Measurements from ENCODE around the gene BHLHE23.

The BHLHE23 gene

GRCh38 chr20:62972845-62973745, 33.7 kb downstream of the BHLHE23 start:
- DNase-seq (ENCODE audit: low read depth): no peak

- DNase-seq (ENCODE audit: low read depth): peak; percentile 60
These were observed 34.6 kb downstream of the BHLHE23 start for GRCh38 chr20:62971950-62972844.

GRCh38 chr20:62971211-62971949, 35.4 kb downstream of the BHLHE23 start:
- DNase-seq (ENCODE audit: low read depth): no peak

- DNase-seq (ENCODE audit: low read depth): no peak
These were observed 36.2 kb downstream of the BHLHE23 start for GRCh38 chr20:62970307-62971210.

- no peak for DNase-seq (ENCODE audit: low read depth)
These were observed 36.8 kb downstream of the BHLHE23 start for GRCh38 chr20:62969939-62970306.

- DNase-seq (ENCODE audit: low read depth): no peak
These were observed 37.5 kb downstream of the BHLHE23 start for GRCh38 chr20:62969179-62969760.

- no peak for DNase-seq (ENCODE audit: low read depth)
These were observed 38.2 kb downstream of the BHLHE23 start for GRCh38 chr20:62968378-62969178.

GRCh38 chr20:62967628-62968351, 39.0 kb downstream of the BHLHE23 start:
- DNase-seq (ENCODE audit: low read depth): no peak

GRCh38 chr20:62967149-62967501, 39.6 kb downstream of the BHLHE23 start:
- no peak for DNase-seq (ENCODE audit: low read depth)

- DNase-seq (ENCODE audit: low read depth): no peak
These were observed 40.3 kb downstream of the BHLHE23 start for GRCh38 chr20:62966212-62967148.

- DNase-seq (ENCODE audit: low read depth): no peak
These were observed 41.4 kb downstream of the BHLHE23 start for GRCh38 chr20:62965363-62965771.

- DNase-seq (ENCODE audit: low read depth): no peak
These were observed 42.1 kb downstream of the BHLHE23 start for GRCh38 chr20:62964700-62965099.

GRCh38 chr20:62963614-62964397, 43.0 kb downstream of the BHLHE23 start:
- no peak for DNase-seq (ENCODE audit: low read depth)

- no peak for DNase-seq (ENCODE audit: low read depth)
These were observed 43.7 kb downstream of the BHLHE23 start for GRCh38 chr20:62962891-62963613.

- DNase-seq (ENCODE audit: low read depth): no peak
These were observed 44.4 kb downstream of the BHLHE23 start for GRCh38 chr20:62962221-62962879.

GRCh38 chr20:62961799-62962198, 45.0 kb downstream of the BHLHE23 start:
- no peak for DNase-seq (ENCODE audit: low read depth)

Data from HS-5 (cell line).